ENCODE results near the gene PAX2.

Gene PAX2

DNA sequence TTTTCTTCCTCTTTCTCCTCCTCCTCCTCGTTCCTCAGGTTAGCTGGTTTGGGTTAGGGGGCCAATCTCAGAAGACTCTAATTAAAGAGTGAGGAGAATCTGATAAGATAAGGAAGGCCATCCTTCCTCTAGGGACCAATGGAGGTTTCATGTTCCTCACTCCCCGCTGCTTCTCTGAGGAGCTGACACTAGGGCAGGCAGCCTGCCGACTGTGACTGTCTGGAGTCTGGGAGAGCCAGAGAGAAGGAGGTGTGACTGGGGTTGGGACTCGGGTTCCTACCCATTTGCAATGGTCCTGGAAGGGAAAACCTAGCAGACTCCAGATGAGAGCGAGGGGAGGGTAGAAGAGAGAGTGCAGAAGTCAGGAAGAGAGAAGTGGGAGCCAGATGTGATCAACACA, 15.3 kb downstream of the PAX2 start:
- DNase-seq, result no peak

DNA sequence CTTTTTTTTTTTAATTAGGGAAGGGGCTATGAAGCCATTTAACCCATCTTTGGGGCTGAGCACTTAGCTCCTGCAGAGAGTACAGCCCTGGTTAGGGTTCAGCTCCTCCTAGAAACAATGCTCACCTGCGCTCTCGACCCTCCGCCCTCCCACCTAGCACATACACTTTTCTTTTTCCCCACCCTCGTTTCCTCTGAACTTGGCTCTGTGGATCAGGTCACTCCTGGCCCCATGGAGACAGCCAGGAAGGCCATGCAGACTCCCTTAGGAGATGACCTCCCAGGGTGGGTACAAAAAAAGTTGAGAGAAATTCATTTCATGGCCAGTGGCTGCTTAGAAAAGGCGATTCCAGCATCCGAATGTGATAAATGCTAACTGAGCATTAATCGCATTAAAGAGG, 15.8 kb downstream of the PAX2 start:
- DNase-seq, result no peak

DNA sequence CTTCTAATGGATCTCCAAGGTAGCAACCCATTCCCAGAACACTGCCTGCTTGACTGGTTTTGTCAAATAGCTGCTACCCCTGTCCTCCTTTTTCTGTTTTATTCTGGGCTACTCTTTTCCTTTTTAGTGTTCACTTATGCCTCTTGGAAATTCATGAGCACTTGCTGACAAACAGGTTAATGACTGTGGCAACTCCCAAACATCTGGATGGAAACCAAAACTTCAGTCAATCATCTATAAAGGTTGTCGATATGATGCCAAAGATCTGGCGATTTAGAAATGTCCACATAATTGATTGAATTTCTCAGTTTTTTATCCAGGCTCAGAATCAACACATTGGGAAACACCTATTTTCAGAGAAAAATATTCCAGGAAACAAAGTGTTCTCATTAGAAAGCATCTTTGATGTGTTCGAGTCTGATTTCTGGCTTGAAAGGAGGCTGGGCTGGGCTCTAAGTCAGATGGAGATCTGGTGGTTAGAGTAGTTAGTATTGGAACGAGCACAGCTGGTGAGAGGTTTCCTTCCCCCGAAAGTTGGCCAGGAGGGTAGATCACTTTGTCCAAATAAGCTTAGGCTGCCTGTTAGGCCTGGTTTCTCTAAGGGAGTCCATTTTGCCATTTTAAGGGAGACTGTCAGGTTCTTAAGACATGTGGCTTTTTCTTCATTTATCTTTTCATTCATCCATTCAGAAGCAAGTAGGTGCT, 17.8 kb downstream of the PAX2 start:
- DNase-seq, result no peak

DNA sequence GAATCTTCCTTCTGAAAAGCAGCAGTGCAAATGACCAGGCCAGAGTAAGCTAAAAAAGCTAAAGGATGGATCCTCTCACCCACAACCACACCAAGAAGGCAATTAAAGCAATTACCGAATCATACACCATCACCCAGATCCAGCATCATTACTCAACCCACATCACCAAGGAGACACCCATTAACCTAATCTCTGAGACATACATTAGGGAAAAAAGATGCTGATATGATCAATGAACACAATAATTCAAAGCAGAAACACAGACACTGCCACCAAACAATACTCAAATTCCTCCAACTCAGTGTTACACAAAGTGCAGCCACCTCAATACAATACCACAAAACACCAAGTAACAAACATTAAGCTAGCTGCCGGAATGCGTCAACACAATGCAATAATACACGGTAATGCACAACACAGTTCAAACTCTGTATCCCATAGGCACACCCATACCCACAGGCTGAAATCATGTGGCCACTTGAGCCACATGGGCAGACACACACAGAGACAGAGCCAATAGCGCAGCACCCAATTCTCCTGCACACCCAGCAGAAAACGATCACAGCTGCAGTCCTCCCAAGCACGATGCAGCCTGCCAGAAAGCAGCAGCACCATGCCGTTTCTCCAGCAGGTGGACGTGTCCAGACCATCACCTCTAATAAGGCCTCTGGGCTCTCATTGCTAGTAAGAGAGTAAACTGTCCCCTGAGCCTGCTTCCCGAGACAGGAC, 21.5 kb downstream of the PAX2 start:
- no peak for DNase-seq

DNA sequence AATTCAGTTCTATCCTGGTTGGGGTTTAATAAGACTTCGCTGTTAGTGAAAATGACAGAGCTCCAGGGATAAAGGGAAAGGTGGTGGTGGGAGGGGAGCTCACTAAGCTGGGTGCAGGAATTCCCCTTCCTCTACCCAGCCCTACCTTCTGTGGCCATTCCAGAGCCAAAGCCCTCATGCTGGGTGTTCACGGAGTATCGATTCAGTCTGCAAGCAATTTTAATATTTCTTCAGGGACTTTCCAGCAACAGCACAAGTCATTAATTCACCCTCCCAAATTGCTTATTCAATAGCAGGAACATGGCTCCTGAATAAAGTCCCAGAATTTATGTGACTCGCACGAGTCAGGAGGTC, 22.0 kb downstream of the PAX2 start:
- no peak for DNase-seq

DNA sequence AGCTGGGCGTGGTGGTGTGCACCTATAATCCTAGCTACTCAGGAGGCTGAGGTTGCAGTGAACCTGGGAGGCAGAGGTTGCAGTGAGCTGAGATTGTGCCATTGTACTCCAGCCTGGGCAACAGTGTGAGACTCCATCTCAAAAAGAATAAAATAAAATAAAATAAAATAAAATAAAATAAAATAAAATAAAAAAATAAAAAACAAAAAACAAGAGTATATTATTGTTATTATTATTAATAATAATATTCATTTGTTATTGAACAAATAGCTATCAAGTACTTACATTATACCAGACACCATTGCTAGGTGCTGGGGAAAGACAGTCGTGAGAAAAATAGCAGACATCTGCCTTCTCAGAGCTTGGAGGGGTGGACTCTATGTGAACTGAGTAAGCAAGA, 24.1 kb downstream of the PAX2 start:
- DNase-seq, result no peak

DNA sequence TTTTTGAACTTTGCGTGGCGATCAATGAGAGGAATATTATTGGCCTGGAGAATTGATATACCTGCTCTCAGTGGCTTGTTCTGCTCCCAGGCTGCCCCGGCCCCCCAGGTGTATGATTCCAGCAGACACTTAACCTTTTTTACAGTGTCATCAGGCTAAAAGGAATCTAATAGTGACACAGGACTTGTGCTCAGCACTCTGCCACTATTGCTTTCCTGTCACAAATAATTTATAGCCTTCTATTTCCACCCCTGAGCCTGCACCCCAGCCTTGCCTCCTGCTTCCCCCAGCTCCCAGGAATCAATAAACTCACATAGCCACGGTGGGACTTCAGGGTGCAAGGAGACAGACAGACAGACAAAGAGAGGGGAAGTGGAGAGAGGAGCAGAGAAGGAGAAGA, 28.3 kb downstream of the PAX2 start:
- no peak for DNase-seq

DNA sequence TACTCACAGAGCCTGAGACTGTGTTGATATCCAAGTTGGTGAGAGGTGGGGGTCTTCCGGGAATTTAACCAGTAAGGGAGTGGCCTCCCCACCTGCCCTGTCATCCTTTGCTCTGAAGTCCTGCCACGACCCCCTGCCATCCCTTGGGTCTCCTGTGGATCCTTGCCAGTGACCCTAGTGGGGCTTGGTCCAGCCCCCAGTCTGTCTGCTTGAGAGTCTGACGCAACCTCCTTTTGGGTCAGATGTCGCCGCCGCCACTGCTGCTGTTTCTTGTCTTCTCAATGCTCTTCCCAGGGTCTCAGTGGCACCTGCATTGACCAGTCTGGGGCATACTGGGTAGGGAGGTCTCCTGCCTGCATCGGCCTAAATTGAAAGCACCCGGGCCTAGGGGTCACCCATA, 28.8 kb downstream of the PAX2 start:
- no peak for DNase-seq

DNA sequence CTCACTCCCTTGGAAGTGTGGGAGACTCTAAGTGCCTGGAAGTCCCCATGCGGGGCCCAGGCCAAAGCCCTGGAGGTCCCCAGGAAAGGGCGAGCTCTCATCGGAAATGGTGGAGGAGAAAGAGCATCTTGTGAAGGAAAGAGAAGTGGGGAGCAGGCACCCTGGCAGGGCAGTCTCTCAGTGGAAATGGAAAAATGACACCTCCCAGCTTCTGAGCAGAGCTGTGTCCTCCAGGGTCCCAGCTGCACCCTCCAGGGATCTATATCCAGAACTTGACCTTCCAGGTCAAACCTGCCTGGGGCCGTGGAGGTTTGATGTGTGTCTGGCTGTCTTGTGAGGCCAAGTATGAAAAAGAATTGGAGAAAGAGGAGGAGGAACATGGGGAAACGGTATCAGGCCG, 29.5 kb downstream of the PAX2 start:
- no peak for DNase-seq

DNA sequence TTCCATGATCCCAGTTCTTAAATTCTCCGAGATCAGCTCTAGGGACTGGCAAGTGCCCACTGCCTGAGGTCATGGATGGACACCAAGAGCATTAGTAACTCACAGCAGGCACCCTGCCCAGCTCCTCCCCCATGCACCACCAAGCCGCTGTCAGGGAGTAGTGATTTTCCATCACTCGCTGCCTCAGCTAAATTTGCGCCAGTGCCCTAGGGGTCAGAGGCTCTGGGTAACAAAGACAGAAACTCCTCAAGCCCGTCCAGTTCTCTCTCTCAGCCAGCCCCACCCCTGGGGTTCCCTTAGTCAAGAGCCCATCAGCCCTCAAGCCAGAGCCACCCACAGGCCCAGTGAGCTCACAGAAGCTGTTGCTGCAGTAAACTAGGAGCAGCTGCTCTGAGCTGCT, 30.0 kb downstream of the PAX2 start:
- DNase-seq, result no peak

DNA sequence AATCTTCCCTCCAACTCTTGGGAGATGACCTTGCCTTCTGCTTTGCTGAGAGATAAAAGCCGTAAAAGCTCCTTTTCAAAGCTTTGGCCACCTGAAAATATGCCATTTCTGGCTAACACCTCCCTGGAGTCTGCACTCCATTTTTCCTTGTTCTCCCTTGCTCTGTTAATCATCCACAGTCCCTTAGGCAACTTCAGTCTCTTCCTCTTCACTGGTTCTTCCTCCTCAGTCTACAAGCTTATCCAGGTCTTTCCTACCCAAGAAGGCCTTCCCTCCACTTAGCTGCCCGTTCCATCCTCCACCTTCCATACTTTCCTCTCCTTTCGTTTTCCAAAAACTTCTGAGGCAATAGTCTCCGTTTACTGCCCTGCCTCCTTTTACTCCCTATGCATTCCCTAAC, 30.5 kb downstream of the PAX2 start:
- DNase-seq, result no peak

DNA sequence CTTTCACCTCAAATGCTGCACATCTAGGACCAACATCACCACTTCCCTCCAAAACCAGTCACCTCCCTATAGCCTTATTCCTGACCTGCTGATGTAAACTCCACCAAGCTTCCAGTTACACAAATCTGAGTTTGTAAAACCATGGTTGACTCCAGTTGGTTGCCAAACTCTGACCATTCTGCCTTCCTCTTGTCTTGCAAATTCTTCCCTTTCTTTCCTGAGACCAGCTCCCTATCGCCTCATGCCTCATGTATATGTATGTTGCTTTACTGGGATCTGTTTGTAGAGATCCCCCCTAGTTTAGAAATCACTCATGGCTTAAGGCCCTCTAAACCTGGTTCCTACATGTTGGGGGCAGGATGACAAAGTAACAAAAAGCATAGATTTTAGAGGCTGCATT, 31.3 kb downstream of the PAX2 start:
- DNase-seq, result no peak

DNA sequence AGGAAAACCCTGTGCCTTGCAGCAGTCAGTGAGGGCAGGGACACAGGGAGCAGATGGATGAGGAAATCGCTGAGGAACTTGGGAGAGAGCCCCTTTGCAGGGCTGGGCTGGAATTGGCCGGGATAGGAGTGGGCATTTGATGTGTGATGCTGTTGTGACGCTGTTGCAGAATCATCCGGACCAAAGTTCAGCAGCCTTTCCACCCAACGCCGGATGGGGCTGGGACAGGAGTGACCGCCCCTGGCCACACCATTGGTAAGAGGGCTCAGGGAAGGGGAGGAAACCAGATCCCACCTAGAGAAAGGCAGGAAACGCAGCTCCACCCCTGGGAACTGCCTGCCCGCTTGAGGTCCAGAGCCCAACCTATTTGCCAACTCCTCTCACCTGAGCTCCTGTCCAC, 33.9 kb downstream of the PAX2 start:
- no peak for DNase-seq

DNA sequence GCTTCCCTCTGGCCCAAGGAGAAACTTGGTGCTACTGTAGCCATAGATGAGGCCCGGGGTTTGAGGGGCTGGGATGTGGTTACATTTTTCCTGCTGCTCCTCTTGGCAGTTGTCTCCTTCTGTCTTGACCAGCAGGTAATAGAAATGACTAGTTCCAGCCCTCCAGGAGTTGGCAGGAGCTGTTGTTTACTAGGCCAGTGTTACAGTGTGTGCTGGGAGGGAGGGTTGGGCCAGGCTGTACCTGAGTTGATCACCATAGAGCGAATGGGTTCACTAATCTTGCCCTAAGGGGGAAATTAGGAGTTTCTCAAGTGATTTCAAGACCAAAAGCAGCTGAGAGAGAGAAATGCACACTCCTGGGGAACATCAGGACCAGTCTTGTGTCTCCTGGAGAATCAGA, 34.9 kb downstream of the PAX2 start:
- DNase-seq, result no peak

DNA sequence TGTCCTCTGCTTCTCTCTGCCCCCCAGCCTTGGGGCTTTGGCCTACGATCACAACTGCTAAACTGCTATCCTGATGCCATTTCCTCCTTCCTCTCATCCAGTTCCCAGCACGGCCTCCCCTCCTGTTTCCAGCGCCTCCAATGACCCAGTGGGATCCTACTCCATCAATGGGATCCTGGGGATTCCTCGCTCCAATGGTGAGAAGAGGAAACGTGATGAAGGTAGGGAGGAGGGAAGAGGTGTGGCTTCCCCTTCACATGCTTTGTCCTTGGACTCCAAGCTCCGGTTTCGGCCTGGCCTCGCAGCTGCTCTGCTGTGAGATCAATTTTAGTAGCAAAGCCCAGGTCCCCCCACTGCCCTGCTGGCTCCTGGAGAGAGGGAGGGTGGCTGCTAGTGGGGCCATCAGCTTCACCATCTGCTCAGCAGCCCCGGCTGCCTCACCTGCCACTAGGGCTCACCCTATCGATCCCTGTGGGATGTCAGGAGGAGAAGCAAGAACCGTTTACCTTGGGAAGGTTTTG, 35.8 kb downstream of the PAX2 start:
- DNase-seq, result no peak

DNA sequence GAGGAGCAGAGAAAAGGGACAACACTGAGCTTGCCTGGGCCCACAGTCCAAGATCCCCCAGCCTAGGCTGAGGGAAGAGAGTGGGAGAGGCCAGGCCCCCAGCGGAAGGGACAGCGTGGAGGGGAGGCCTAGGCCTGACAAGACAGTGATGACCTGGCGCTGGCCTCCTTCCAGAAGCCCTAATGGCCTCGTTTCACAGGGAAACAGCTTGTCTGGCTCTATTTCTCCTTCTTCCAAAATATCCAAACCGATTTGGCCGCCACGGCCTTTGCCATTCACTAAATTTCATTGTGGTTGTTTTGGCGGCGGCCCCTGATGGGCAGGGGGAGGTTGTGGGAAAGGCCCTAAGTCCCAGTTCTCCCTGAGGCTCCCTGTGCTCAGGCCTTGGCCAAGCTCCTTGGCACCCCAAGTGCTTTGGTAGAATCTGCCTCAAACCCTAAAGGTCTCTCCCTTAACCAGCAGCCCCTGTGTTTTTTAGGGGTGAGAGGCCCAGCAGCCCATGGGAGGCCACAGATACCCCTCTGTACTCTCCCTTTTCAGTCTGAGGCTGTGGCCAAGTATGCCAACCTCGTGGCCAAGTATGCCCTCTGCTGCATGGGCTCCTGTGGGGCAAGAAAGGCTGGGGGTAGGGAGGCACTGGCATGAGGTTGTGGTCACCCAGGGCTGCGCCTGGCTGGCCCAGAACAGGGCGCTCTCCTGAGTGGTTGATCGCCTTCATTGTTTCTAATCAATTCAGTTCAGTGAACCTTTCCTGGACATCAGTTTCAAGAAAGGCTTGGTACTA, 37.3 kb downstream of the PAX2 start:
- DNase-seq, result no peak

DNA sequence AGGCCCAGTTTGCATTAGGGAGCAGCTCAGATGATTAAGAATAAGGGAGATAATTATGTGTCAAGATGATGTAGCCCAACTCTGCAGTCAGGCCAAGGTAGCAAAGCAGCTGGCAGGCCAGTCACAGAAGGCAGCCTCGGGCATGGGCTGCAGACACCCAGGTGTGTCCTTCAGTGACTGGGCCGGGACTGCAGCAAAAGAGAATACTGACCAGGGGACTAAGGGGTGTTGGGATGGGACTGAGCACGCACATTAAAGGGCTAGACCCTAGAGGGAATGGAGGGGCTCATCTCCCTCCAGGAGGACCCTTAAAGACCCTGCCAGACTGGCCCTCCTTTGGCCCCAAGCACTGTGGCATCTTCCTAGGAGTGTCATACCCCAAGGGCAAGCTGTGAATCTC, 38.7 kb downstream of the PAX2 start:
- DNase-seq, result no peak

DNA sequence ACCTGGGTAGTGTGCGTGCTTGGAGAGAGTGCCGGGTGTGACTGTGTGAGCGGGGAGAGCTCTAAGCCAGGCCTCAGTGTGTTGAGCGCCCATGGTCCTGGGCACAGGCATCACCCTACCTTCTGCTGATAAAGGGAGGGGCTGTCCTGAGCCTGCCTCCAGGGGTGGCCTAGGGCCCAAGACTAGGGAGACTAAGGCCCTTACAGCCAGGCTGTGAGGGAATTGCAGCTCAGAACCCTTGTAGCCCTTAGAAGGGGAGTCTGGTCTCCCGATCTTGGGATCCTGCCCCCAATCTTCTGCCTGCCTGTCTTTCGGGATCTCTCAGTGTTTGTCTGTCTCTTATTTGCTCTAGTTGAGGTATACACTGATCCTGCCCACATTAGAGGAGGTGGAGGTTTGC, 41.2 kb downstream of the PAX2 start:
- no peak for DNase-seq

DNA sequence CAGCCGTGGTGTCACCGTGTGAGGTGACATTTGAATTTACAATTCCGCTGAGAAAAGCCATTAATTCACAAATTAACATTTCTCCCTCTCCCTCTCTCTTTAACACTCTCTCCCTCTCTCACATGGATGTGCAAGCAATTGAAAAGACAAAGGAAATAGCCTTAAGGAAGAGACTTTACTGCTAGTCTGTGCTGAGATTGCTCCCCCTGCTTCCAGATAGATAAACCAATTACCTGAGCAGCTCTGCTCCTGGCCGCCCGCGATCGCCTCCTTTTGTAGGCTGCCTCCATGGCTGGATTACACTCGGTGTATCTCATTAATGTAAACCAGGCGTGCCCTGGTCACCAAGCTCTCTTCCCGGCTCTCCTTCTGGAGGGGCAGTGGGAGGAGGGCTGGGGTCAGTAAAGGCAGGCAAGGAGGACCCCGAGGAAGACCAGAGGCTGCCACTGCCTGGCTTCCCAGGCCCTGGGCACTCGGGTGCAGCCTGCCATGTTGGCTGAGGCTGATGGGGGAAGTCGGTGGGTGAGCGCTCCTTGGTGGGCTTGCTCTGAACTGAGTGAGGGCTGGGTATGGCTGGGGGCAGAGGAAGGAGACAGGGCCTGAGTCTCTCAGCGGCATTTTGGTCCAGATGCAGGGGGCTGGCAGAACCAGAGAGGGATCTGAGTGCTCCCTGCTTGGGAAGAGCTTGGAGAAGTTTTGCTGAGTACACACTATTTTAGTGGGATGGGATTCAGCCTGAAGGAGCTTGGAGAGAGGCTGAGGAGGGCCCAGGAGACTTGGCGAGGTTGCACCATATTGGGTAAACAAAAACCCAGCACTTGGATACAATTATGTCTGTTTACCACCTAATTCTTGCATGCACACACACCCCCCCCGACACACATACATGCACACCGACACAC, 42.9 kb downstream of the PAX2 start:
- no peak for DNase-seq

DNA sequence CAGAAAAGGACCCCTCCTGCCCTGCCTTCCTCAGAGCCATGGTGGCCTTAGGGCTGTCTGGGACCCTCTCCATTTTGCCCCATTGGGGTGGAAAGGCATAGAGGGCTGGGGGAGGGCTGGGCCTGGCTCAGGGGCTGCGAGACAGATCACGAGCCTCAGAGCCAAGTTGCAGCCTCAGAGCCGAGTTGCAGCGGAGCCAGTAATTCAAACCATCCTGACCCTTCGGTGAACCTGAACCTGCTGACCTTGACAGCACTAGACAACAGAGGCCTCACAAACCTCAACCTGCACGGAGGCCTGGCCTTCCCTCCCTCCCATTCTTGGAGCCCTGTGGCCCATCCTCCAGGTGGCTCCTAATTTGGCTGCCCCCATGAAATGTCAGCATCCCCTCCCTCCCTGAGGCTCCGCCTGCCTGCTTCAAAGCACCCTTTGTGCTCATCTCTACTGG, 45.4 kb downstream of the PAX2 start:
- no peak for DNase-seq

DNA sequence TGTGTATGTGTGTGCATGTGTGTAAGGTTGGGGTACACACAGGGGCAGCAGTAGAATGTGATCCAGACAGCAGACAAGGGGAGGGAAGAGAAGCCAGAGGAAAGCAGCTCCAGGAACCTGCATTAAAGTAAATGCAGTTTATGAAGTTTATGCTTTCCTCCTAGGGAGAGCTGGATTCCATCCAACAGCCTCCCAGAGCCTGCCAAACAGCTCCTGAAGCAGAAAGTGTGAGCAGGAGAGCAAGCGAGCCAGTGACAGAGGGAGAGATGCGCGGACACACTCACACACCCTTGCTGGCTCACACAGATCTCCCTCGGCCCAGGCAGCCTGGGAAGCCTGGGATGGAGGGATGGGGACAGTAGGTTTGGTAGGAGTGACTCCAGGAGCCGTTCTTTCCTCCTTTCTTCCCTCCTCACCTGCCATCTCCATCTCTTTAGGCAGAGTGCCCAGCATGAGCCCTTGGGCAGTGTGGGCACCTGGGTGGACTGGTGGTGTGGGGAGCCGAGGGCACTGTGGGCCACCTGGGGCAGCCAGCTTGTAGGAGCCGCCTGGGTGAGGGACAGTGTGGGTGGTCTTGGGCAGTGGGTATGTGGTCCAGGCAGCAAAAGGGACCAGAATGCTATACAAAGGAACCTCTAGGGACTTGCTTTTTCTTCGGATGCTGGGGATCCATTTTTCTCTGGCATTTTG, 46.1 kb downstream of the PAX2 start:
- no peak for DNase-seq

DNA sequence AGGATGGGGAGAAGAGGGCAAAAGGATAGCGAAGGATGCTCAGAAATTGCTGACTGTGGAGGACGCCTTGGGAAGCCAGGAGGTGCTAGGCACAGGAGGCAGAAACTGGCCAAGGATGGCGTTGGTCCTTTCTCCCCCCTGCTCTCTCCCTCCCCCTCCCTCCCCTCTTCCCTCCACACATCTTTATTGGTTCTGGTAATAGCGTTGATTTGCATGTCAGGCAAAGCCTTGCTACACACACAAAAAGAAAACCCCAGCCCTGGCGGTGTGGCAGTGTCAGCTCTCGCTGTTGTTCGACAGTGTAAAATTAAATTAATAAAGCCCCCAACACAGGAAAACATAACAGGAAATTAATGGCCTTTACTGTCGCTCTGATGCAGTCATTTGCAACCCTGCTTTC, 47.2 kb downstream of the PAX2 start:
- no peak for DNase-seq

Measured in MV-4-11 (cell line).